PC-9 (cell line): Measurements from ENCODE around the gene COA5. TPM values are rescaled to one million over a fixed set of nuclear protein-coding genes. Genes with fewer than 3 reads are reported as not detected.

Source experiments
- BruUV-seq: library from RNA; stranded (reverse); fragments of 400-500 nt; replicated peaks from 2 replicates; lab custom pipeline; 2021; lab: Mats Ljungman, UMichigan
- CTCF ChIA-PET: fragments of 300-600 bp; sonication (Branson Sonifier 250); formaldehyde crosslinking; loops from one replicate; lab custom pipeline; 2022; ENCODE audit warnings: antibody characterized with exemption; lab: Charles Lee
- POLR2A ChIA-PET: fragments of 300-600 bp; sonication (Branson Sonifier 250); formaldehyde crosslinking; loops from one replicate; lab custom pipeline; 2022; ENCODE audit warnings: antibody characterized with exemption; ENCODE audit not compliant: unreplicated experiment; lab: Charles Lee
- DNase-seq, 2 experiments: peaks; one replicate each; pipeline versions ENCODE4 v3.0.0 to v3.0.0-alpha.2; 2015 to 2022; ENCODE audit warnings: mixed read lengths in 1 of 2
- H2AFZ ChIP-seq: fragments of 200-600 bp; sonication (generic); 2 replicates; pipeline ENCODE4 v1.8.1; 2017; ENCODE audit warnings: antibody characterized with exemption
- H3F3A ChIP-seq: fragments of 200-600 bp; sonication (generic); 2 replicates; pipeline ENCODE4 v1.8.1; 2017; ENCODE audit warnings: antibody characterized with exemption, mild to moderate bottlenecking, low read depth; ENCODE audit not compliant: insufficient read depth
- H3K27ac ChIP-seq: fragments of 200-600 bp; sonication (generic); 2 replicates; pipeline ENCODE4 v1.6.1; 2016; ENCODE audit warnings: mixed run types
- H3K27me3 ChIP-seq: fragments of 200-600 bp; sonication (generic); 2 replicates; pipeline ENCODE4 v1.6.1; 2016; ENCODE audit warnings: low read depth, mixed run types; ENCODE audit not compliant: insufficient read depth
- H3K36me3 ChIP-seq: fragments of 200-600 bp; sonication (generic); 2 replicates; pipeline ENCODE4 v1.6.1; 2016; ENCODE audit warnings: low read depth, mixed run types
- H3K4me1 ChIP-seq: fragments of 200-600 bp; sonication (generic); replicated peaks from 2 replicates; pipeline ENCODE4 v1.6.1; 2016; ENCODE audit warnings: mixed run types; ENCODE audit not compliant: insufficient read depth
- H3K4me2 ChIP-seq: fragments of 200-600 bp; sonication (generic); 2 replicates; pipeline ENCODE4 v1.6.1; 2017; ENCODE audit warnings: mixed run types
- H3K4me3 ChIP-seq: fragments of 200-600 bp; sonication (generic); 2 replicates; pipeline ENCODE4 v1.6.1; 2016; ENCODE audit warnings: mixed run types
- H3K79me2 ChIP-seq: fragments of 200-600 bp; sonication (generic); 2 replicates; pipeline ENCODE4 v1.6.1; 2017; ENCODE audit warnings: low read depth, mixed run types
- H3K9me2 ChIP-seq: fragments of 200-600 bp; sonication (generic); 2 replicates; pipeline ENCODE4 v1.8.1; 2017; ENCODE audit warnings: mild to moderate bottlenecking; ENCODE audit not compliant: insufficient read depth
- H3K9me3 ChIP-seq: fragments of 200-600 bp; sonication (generic); 2 replicates; pipeline ENCODE4 v1.8.1; 2016; ENCODE audit warnings: low read depth; ENCODE audit not compliant: insufficient read depth
- H4K20me1 ChIP-seq: fragments of 200-600 bp; sonication (generic); 2 replicates; pipeline ENCODE4 v1.8.1; 2017; ENCODE audit not compliant: insufficient read depth
- CTCF ChIP-seq: fragments of 200-600 bp; sonication (generic); conservative IDR thresholded peaks from 2 replicates; pipeline ENCODE4 v1.6.1; 2017; ENCODE audit warnings: mixed run types, antibody characterized with exemption, mild to moderate bottlenecking, moderate library complexity
- EZH2 ChIP-seq: fragments of 200-600 bp; sonication (generic); IDR thresholded peaks from 2 replicates; pipeline ENCODE4 v1.8.0; 2017; ENCODE audit warnings: antibody characterized with exemption, low read depth
- intact Hi-C: fragments of 100-400 bp; cut with micrococcal nuclease; formaldehyde crosslinking; loops from one replicate; pipeline ENCODE4 v1.10.0; 2022; ENCODE audit not compliant: unreplicated experiment
- total RNA-seq: library from RNA; stranded (reverse); gene quantifications from 2 replicates; pipeline ENCODE4 v1.2.3, GENCODE V29; 2021

COA5 gene
- total RNA-seq, 1 experiment from 2014 or later, result 43.6 TPM

- intact Hi-C loops, result loop anchor here (2.0 to 10.0 kb wide), 2 partner anchors 124 to 156 kb away; partner anchors contain the start of gene INPP4A
- no peaks in the 10 kb centered on the region for H4K20me1 ChIP-seq
- ChIA-PET POLR2A (no interaction called here), CTCF (no interaction called here)
- H3K36me3 ChIP-seq, result no peaks in the 10 kb centered on the region
- H3K4me2 ChIP-seq, result no peak overlapping the region
- no peak for TF ChIP-seq EZH2
- TF ChIP-seq CTCF, result peak; percentile 97
- H3K4me3 ChIP-seq, result no peak overlapping the region
- H3K27me3 ChIP-seq, result no peaks in the 10 kb centered on the region
- H2AFZ ChIP-seq, result no peak overlapping the region
- BruUV-seq, result no TSS peak
- no peaks in the 10 kb centered on the region for H3F3A ChIP-seq
- DNase-seq, result peak in 1 of 2 experiments; percentile 43
- no peaks in the 10 kb centered on the region for H3K9me2 ChIP-seq
- no peak overlapping the region for H3K27ac ChIP-seq
- no peaks in the 10 kb centered on the region for H3K79me2 ChIP-seq
- no peaks in the 10 kb centered on the region for H3K9me3 ChIP-seq
- H3K4me1 ChIP-seq, result no peaks in the 10 kb centered on the region
Observed at GRCh38 chr2:98569197-98569793, 39.0 kb downstream of the COA5 start.

- ChIA-PET POLR2A (no interaction called here), CTCF (no interaction called here)
- Histone ChIP-seq H3K9me2 (no peaks in the 10 kb centered on the region), H3K79me2 (no peaks in the 10 kb centered on the region), H3K36me3 (no peaks in the 10 kb centered on the region), H3K4me1 (no peaks in the 10 kb centered on the region), H3K9me3 (no peaks in the 10 kb centered on the region), H3K4me3 (no peak overlapping the region), H3K27ac (no peak overlapping the region), H3K27me3 (no peaks in the 10 kb centered on the region), H4K20me1 (no peaks in the 10 kb centered on the region), H2AFZ (no peak overlapping the region), H3K4me2 (no peak overlapping the region), H3F3A (no peaks in the 10 kb centered on the region)
- TF ChIP-seq CTCF (no peak), EZH2 (no peak)
- intact Hi-C loops, result loop anchor here (2.0 to 10.0 kb wide), 2 partner anchors 124 to 156 kb away; partner anchors contain the start of gene INPP4A
- no TSS peak for BruUV-seq
- no peak for DNase-seq
Observed at GRCh38 chr2:98568161-98568956, 40.0 kb downstream of the COA5 start.

- BruUV-seq, result no TSS peak
- Histone ChIP-seq H3K9me3 (no peaks in the 10 kb centered on the region), H3K4me3 (no peak overlapping the region), H3K4me2 (no peak overlapping the region), H3K27ac (no peak overlapping the region), H3K27me3 (no peaks in the 10 kb centered on the region), H3K4me1 (no peaks in the 10 kb centered on the region), H2AFZ (no peak overlapping the region), H3F3A (no peaks in the 10 kb centered on the region), H3K79me2 (no peaks in the 10 kb centered on the region), H4K20me1 (no peaks in the 10 kb centered on the region), H3K9me2 (no peaks in the 10 kb centered on the region), H3K36me3 (no peaks in the 10 kb centered on the region)
- TF ChIP-seq EZH2, result no peak
- no peak for TF ChIP-seq CTCF
- ChIA-PET POLR2A (no interaction called here), CTCF (no interaction called here)
- DNase-seq, result no peak
- intact Hi-C loops, result loop anchor here (10.0 kb wide), 1 partner anchor 121 kb away; the partner anchor contains the start of gene INPP4A
Observed at GRCh38 chr2:98565941-98566340, 42.4 kb downstream of the COA5 start.
